Hepatocyte (in vitro differentiated cells): Measurements from ENCODE around the gene ASAP2.

Experiments used
- EZH2 ChIP-seq: fragments of 200-600 bp; sonication (generic); IDR thresholded peaks from 2 replicates; pipeline ENCODE4 v1.6.1; 2016; ENCODE audit warnings: antibody characterized with exemption, mild to moderate bottlenecking, borderline replicate concordance
- EZH2phosphoT487 ChIP-seq: fragments of 200-600 bp; sonication (generic); IDR thresholded peaks from one replicate; pipeline ENCODE4 v1.6.1; 2018; ENCODE audit warnings: antibody characterized with exemption, mild to moderate bottlenecking, low read depth, moderate library complexity; ENCODE audit not compliant: unreplicated experiment, severe bottlenecking
- TF ChIP-seq, protein P1 (sequence below): fragments of 200-600 bp; sonication (generic); IDR thresholded peaks from 2 replicates; pipeline ENCODE4 v1.5.1; 2016; ENCODE audit warnings: antibody characterized with exemption, mild to moderate bottlenecking; ENCODE audit not compliant: poor library complexity

DNA sequence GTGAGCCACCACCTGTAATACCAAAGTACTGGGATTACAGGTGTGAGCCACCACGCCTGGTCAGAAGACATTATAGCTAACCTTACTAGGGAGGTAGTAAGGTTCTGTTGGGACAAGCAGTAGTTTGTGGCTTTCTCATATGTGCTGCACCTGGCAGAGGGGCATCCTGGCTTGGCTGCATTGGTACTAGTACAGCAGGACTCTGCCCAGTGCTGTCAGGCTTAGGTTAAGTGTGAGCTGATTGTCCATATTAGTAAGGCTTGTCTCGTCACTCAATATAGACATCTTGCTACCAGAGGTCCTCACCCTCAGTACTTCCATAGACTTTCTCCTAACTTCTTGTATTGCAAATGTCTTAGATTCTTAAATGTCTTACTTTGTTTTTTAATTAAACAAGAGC lies 96.1 kb downstream of the ASAP2 start:
- TF ChIP-seq EZH2 = no peak
- TF ChIP-seq, protein P1, sequence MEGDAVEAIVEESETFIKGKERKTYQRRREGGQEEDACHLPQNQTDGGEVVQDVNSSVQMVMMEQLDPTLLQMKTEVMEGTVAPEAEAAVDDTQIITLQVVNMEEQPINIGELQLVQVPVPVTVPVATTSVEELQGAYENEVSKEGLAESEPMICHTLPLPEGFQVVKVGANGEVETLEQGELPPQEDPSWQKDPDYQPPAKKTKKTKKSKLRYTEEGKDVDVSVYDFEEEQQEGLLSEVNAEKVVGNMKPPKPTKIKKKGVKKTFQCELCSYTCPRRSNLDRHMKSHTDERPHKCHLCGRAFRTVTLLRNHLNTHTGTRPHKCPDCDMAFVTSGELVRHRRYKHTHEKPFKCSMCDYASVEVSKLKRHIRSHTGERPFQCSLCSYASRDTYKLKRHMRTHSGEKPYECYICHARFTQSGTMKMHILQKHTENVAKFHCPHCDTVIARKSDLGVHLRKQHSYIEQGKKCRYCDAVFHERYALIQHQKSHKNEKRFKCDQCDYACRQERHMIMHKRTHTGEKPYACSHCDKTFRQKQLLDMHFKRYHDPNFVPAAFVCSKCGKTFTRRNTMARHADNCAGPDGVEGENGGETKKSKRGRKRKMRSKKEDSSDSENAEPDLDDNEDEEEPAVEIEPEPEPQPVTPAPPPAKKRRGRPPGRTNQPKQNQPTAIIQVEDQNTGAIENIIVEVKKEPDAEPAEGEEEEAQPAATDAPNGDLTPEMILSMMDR = no peak
- no peak for TF ChIP-seq EZH2phosphoT487
